GM23248 (cell line): ENCODE results near the gene FAM221A.

Experiments
- EZH2 ChIP-seq: fragments of 200-600 bp; sonication (generic); IDR thresholded peaks from 2 replicates; pipeline ENCODE4 v1.6.1; 2018; ENCODE audit warnings: antibody characterized with exemption, mild to moderate bottlenecking; ENCODE audit not compliant: insufficient read depth, poor library complexity, severe bottlenecking
- EZH2phosphoT487 ChIP-seq: fragments of 200-600 bp; sonication (generic); IDR thresholded peaks from 2 replicates; pipeline ENCODE4 v1.6.1; 2018; ENCODE audit warnings: antibody characterized with exemption, moderate library complexity, mild to moderate bottlenecking, low read depth; ENCODE audit not compliant: insufficient read depth

DNA sequence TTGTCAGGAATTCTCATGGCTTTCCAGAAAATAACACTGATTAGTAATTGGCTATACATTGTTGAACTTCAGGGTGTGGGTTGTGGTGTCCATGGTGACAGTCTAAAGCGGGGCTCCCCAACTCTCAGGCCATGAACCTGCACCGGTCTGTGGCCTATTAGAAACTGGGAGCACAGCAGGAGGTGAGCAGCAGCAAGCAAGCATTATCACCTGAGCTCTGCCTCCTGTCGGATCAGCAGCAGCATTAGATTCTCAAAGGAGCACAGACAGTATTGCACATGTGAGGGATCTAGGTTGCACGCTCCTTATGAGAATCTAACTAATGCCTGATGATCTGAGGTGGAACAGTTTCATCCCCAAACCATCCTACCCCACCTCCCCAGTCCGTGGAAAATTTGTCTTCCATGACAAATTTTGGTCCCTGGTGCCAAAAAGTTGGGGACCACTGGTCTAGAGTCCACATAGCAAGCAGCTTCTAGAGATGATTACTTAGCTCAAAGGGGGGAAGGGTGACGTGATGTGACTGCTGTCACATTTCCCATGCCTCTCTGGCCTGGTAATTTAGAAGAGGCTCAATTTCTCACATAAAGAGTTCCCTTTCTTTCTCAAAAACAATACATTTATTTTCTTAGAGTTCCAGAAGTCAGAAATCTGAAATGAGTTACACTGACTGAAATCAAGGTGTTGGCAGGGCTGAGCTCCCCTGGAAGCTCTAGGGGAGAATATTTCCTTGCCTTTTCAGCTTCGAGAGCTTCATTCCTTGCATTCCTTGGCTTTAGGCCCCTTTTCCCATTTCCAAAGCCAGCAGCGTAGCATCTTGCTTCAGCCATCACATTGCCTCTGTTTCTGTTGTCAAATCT lies 17.6 kb upstream of the FAM221A start:
- no peak for TF ChIP-seq EZH2
- no peak for TF ChIP-seq EZH2phosphoT487
